Pons (tissue), 1 donor: ENCODE results near the gene MICU1.
A peak's percentile ranks its signal among the peaks of the same experiment; 100 is the strongest.
"Not testable (repeated sequence)": the region's sequence is repeated elsewhere in the genome, so short reads cannot be mapped to it uniquely, and the experiment has no call there.

Experiments
- DNase-seq: peaks from one replicate; pipeline ENCODE4 v3.0.0-alpha.2; 2016; ENCODE audit warnings: low spot score

MICU1 gene

DNA sequence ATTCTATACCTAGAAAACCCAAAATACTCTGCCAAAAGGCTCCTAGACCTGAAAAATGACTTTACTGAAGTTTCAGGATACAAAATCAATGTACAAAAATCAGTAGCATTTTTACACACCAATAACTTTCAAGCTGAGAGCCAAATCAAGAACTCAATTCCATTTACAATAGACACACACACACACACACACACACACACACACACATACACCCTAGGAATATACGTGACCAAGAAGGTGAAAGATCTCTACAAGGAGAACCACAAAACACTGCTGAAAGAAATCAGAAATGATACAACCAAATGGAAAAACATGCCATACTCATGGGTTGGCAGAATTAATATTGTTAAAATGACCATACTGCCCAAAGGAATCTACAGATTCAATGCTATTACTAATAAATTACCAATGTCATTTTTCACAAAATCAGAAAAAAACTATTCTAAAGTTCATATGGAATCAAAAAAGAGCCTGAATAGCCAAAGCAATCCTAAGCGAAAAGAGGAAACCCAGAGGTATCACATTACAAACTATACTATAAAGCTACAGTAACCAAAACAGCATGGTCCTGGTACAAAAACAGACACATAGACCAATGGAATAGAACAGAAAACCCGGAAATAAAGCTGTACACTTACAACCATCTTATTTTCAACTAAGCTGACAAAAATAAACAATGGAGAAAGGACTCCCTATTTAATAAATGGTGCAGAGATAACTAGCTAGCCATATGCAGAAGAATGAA is 122.0 kb downstream of the MICU1 start:
- DNase-seq: no peak

DNA sequence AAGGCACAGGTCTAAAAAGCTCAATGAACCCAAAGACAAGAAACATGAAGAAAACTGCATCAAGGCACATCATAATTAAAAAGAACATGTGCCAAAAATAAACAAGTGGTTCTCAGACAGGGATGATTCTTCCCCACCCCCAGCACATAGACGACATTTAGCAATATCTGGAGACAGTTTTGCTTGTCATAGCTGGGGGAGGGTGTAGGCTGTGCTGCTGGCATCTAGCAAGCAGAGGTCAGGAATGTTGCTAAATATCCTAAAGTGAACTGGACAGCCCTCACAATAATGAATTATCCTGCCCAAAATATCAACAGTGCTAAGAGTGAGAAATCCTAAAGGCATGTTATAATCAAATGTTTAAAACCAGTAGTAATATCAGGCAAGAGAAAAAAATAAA is 122.6 kb downstream of the MICU1 start:
- DNase-seq: no peak

DNA sequence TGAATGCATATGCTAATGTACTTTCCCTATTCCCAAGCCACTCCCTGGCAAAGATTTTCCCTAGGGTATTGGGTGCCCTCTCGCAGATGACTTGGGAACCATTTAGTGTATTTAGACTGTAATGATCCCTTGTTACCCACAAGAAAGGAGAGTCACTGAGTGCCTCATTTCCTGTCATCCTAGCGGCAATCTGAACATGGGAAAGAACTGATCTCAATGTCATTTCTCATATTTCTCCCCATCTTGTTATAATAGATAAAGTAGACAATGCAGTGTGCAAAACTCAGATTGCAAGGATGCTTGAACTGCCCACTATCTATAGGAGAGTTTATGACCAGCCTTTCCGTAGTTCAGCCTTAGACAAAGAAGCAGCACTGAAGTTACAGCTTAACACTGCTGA is 123.3 kb downstream of the MICU1 start:
- no peak for DNase-seq

DNA sequence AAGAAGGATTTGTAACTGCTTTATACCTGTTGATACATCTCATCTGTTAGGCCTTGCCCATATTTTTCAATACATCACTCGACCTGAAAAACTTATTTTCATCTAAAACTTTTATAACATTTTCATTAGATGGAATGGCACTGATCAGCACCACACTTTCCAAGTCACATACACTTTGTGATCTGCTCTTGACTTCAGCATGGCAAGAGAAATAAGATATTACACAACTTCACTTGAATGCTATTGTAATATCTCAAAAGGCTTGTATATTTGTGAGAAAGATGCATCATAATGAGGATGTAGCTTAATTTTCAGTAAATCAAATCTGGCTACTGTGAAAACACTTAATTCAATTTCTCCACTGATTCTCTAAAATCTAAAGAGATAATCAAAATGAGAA is 126.2 kb downstream of the MICU1 start:
- no peak for DNase-seq

DNA sequence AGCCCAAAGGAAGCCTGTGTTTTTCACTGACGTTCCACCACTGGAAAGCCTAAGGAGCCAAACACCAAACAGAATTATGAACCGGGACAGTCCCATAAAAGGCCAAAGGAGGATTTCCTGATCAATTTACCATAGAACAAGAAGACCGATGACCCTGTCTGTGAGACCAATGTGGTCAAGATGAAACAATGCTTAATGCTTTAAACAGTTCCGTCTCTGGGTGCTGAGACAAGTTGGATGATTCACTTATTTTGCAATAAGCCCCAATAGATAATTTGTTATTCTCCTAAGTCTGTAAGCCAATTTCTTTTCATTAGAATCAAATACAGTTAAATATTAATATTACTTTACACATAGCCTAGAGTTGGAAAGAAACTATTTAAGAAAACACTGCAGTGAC is 134.9 kb downstream of the MICU1 start:
- no peak for DNase-seq

DNA sequence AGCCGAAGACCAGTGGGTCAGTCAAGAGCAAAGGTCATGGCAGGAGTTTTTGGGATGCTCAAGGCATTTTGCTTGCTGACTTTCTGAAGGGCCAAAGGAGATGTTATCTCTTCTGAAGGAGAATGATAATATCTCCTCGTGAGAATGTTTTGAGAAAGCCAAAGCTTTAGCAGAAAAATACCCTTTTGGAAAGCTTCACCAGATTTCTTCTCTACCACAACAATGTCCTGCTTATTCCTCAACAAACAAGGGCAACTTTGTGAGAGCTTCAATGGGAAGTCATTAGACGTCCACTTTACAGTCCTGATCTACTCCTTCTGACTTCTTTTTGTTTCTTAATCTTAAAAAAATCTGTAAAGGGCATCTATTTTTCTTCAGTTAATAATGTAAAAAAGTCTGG is 138.4 kb downstream of the MICU1 start:
- peak; percentile 58 for DNase-seq

DNA sequence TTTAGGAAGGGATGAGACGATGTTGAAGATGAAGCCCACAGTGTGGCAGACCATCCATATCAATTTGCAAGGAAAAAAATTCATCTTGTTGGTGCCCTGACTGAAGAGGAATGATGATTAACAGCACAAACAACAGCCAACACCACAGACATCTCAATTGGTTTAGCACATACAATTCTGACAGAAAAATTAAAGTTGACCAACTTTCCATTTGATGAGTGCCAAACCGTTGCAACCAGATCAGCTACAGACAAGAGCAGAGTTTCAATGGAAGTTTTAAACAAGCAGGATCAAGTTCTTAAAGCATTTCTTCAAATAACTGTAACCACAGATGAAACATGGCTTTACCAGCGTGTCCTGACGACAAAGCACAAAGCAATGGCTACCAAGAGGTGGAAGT is 138.8 kb downstream of the MICU1 start:
- DNase-seq: no peak

DNA sequence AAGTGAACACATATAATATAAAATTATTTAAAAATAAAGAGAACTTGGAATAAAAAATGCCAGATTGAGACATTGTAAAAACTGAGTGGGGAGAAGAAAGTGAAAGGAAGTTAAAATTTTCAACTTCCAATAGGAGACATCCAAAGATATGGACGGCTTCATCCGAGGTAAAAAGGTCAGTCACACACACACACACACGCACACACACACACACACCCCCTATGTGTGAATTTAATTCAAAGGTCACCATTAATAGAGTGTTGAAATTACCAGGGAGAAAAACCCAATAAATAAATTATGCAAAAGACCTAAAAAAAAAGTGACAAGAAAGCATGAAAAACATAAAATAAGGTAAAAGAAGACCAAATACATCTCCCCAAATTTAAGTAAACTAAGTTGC is 140.2 kb downstream of the MICU1 start:
- no peak for DNase-seq

DNA sequence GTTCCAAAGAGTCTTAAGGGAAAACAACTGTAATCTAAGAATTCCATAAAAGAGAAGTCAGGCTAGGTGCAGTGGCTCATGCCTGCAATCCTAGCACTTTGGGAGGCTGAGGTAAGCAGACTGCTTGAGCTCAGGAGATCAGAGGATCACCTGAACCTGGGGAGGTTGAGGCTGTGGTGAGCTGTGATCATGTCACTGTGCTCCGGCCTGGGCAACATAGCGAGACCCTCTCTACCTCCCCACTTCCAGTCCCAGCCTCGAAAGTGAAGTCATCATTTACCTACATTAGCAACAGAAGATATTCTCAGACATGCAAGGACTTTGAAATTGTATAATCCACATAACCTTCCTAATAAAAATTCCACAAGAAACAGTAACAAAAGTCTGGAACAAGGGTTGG is 141.4 kb downstream of the MICU1 start:
- DNase-seq: no peak

DNA sequence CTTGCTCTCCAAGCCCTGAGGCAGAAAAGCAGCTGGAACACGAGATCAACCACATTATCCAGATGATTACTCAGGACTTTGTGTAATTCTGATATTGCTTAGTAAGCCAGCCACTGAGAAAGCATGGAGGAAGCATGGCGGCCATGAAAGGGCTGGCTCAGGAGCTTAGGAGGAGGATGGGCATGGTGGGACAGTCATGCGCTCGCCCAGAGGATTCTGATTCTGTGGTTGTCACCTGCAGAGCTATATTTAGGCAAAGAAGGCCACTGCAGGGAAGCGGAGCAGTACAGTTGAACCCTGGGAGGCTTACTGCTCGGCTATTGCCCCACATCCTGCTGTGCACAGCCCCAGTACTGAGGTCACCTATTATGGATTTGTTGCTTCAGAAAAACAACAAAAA is 142.4 kb downstream of the MICU1 start:
- no peak for DNase-seq

DNA sequence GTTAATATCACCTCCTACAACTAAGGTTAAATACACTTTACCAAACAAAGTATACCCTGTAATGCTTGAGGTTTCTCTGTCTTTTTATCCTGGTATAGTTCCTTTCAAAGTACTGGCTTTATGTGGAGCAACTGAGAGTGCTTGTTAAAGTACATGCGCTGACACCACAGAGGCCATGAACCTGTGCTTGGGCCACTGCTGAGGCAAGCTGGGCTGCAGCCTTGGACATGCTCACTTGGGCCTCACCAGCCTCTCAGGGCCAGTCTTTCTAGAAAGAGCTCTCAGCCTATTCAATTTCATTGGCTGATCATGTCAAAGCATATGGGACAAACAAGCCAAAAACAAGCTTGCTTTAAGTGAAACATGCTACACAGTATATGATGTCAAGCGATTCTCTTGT is 145.0 kb downstream of the MICU1 start:
- no peak for DNase-seq

DNA sequence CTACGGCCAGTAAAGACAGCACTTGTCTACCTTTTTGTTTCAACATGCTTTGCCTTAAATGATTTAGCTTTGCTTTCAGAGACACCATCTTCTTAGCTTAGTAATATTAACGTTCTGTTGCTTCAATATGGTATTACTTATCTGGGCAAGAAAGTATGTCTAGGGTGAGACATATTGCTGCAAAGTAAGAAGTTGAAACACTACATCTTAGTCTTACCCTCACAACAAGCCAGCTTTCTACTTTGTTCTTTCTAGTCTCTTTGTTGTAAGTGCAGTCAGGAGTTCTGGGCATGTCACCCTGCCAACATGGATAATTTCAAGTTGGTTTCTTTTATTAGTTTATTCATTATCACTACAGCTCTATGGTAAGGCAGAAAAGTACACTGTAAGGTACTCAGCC is 148.4 kb downstream of the MICU1 start:
- DNase-seq: no peak

DNA sequence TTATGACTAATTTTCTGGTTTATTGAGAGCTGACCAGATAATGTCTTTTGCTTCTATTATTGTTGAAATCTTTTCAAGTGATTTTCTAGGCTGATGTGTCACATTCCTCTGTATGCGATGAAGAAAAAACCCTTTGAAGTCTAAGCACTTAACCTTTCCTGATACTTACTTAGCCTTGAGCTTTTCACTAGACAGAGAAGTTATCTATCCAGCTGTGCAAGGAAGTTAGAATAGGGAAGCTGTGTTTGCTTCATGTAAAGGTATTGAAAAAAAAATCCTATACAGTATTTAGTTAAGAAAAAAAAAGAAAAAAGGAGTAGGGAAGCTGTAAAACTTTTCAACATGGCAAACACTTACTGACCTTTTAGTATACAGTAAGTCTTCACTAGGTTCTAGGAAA is 153.6 kb downstream of the MICU1 start:
- no peak for DNase-seq

DNA sequence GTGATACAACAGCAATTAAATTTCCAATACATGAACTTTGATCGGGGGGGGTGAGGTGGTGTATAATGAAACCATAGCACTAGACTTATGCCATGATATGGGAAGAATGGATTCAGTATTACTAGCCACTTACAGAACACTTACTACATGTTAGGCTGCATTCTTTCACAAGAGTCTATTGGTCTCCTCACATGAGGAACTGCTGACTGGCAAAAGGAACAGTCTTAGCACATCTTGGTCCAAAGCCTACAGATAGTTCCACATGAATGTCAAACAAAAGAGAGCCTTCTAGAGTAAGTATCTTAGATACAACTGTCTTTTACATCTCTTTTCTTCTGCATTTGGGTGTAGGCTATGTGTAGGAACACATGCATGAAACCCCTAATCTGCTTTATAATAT is 155.2 kb downstream of the MICU1 start:
- DNase-seq: no peak

DNA sequence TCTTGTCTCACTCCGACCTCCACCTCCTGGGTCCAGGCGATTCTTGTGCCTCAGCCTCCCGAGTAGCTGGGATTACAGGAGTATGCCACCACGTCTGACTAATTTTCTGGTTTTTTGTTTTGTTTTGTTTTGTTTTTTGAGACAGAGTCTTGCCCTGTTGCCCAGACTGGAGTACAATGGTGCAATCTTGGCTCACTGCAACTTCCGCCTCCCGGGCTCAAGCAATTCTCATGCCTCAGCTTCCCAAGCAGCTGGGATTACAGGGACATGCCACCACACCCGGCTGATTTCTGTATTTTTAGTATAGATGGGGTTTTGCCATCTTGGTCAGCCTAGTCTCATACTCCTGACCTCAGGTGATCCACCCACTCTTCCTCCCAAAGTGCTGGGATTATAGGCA is 158.8 kb downstream of the MICU1 start:
- not testable (repeated sequence) for DNase-seq

DNA sequence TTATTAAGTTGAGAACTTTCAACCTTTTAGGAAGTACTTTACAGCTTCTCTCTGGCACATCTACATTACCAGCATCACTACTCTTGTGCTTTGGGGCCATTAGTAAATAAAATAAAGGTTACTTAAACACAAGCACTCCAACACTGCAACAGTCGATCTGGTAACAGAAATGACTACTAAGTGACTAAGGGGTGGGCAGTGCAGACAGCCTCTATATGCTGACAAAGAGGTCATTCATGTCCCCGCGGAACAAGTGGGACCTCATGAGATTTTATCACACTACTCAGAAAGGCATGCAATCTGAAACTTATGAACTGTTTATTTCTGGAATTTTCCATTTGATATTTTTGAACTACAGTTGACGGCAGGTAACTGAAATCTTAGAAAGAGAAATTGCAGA is 159.9 kb downstream of the MICU1 start:
- DNase-seq: peak; percentile 67

DNA sequence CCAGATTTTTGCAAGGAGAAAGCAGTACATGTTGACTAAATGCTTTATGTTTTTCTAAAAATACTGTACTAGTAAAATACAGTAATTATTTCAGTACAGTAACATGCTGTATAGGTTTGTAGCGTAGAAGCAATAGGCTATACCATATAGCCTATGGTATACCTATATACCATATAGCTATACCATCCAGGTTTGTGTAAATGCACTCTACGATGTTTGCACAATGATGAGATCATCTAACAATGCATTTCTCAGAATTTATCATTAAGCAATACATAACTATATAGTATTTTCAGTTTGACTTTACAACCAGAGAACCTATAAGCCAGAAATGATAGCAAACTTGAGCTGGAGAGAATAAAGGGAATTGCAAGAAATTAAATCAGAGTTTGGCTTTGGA is 161.4 kb downstream of the MICU1 start:
- no peak for DNase-seq

DNA sequence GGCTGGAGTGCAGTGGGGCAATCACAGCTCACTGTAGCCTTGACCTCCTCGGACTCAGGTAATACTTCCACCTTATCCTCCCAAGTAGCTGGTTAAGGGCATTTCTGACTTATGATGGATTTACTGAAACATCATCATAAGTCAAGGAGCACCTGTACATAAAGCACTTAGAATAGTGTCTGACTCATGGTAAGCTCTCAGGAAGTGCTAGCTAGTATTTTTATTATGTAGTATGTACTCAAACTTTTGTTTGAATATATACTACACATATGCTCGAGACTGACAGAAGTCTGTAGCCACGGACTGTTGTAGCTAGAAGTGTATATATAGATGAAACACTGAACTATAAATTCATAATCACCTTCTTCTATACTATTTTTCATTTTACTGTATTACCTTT is 163.6 kb downstream of the MICU1 start:
- no peak for DNase-seq

DNA sequence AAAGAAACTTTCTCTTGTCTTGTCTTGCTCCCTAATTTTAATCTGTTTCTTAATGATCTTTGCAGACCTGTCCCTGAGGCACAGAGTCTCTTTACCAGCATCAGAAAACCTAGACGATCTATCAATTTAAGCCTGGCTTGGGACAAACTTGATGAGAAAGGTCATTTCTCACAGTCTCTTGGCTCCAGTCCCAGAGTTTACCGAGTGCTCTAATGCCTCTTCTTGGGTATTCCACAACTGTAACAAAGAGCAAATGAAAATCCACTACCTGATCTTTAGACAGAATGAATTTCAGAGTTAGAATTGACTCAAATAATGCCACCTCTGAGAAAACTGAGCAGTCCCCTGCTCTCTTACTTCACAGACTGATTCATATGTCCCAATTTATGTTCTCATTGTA is 164.8 kb downstream of the MICU1 start:
- no peak for DNase-seq

DNA sequence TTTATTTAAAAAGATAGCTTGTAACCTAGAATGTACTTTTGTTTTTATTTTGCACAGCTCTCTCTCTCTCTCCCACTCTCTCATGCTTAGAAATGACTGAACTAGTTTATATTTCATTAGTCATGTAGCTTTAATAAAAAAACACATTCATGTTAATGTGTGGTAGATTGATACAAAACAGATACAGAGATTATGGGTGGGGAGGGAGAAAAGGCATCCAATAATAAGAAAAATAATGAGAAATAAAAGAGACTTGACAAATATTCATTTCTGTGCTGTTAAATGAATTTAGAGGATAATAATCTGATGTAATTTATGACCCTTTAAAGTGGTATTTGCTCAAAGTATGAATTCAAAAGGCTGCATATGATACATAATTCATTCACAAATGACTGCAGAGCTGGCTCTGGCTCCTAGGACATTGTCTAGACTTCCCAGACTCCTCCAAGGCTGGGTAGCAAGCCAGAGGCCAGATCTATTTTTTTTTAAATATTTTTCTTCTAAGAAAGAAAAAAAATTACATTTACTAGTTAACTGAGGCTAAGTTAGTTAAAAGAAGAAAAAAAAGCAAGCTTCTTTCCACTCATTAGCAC is 165.5 kb downstream of the MICU1 start:
- DNase-seq: no peak

DNA sequence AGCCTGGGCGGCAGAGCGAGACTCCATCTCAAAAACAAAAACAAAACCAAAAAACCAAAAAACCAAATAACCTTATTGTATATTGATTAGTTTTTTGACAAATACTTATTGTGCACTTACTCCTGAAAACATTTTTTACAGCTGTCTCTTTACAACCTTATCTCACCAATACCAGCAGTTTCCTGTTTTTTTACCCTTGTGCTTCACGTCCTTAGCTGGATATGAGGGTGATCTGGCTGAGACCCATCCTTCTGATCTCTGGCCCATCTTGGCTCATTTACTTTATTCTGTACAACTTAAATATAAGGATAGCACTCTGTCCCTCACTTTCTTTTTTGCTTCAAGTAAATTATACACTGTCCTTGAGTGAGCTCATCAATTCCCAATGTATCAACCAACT is 166.6 kb downstream of the MICU1 start:
- no peak for DNase-seq

DNA sequence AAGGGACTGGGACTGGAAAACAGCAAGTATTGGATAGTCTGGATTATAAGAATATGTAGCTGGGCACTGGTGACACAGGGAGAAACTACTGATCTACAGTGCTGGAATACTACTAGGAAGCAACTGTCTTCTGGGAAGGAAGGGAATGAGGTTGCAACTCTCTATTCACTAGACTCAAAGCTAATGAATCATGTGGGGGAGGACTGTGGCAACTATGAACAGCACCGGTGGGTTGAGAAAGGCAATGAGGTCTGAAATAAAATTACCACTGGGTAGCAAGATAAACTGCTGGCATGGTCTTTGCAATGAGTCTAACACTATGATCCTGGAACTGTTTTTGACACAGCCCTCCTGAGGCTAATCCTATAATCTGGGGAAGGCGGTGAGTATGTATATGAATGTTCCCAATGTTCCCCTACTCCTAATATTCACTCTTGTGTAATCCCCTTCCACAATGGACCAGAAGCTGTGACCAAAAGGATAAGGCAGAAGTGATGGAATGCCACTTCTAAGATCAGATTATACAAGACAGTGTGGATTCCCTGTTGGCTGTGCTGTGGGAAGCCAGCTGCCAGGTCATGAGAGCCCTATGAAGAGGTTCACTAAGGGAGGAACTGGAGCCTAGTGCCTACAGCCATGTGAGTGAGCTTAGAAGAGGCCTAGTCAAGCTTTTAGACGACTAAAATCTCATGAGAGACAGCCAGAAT is 169.8 kb downstream of the MICU1 start:
- DNase-seq: no peak

DNA sequence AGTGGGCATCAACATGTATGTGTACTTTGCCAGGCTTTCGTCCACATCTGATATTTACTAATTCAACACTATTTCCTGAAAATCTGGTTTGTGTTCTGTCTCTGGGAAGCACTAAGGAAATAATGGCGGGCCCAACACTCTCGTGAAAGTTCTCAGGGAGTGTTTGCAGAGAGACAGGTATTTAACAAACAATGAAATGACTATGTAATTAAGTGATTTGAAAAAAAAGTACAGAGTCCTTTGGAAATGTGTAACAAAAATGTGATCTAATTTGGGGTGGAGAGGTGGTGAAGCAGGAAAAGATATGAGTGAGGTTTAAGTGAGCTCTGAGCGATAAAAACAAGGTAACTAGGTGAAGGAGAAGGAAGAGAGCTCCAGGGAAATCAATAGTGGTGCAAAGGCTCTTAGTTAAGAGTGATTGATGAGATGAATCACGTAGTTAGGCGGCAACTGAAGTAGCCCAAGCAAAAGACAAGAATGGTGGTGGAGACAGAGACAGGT is 175.9 kb downstream of the MICU1 start:
- no peak for DNase-seq
